T-helper 17 cell (primary cell): ENCODE data around the gene SNCAIP. TPM values are rescaled to one million over a fixed set of nuclear protein-coding genes. Genes with fewer than 3 reads are reported as not detected.

Experiments
- ATAC-seq: fragments of 150-1000 bp; cut with Tn5 transposase; 2 replicates; pipeline ENCODE4 v1.10.0; 2021; ENCODE audit warnings: mild to moderate bottlenecking, moderate library complexity
- DNase-seq, 3 donors: peaks; one replicate each; pipeline versions ENCODE4 v3.0.0 to v3.0.0-alpha.2; 2020 to 2021
- H3K9me3 ChIP-seq: one replicate; pipeline ENCODE4 v1.7.0; 2013; ENCODE audit warnings: low read length, mild to moderate bottlenecking; ENCODE audit not compliant: control insufficient read depth, poor library complexity, severe bottlenecking
- H3K27ac Mint-ChIP-seq: one replicate; pipeline ENCODE4 v1.8.0; 2022; ENCODE audit warnings: mild to moderate bottlenecking, moderate library complexity, mixed read lengths
- H3K27me3 Mint-ChIP-seq: one replicate; pipeline ENCODE4 v1.8.0; 2022; ENCODE audit warnings: mixed read lengths
- H3K36me3 Mint-ChIP-seq: one replicate; pipeline ENCODE4 v1.8.0; 2022; ENCODE audit warnings: low read depth, mixed read lengths
- H3K4me1 Mint-ChIP-seq: one replicate; pipeline ENCODE4 v1.8.0; 2022; ENCODE audit warnings: mild to moderate bottlenecking, mixed read lengths
- H3K4me3 Mint-ChIP-seq: one replicate; pipeline ENCODE4 v1.8.0; 2022; ENCODE audit warnings: mild to moderate bottlenecking, moderate library complexity, mixed read lengths
- total RNA-seq, 4 donors: library from RNA in 2 of 4; stranded (reverse) in 2 of 4; gene quantifications; one replicate each; pipeline ENCODE4 v1.2.3 and lab custom pipeline; 2022 to 2026

Gene SNCAIP
- total RNA-seq, 2 donors from 2014 or later = not detected

- H3K9me3 ChIP-seq = no peaks in the 10 kb centered on the region
- Mint-ChIP-seq H3K36me3 (no peaks in the 10 kb centered on the region), H3K4me1 (no peaks in the 10 kb centered on the region), H3K27me3 (no peaks in the 10 kb centered on the region), H3K27ac (no peak overlapping the region), H3K4me3 (no peak overlapping the region)
- DNase-seq (no peak), ATAC-seq (no peak)
These were observed 196.6 kb downstream of the SNCAIP start for GRCh38 chr5:122508623-122509022.

Other genes starting within 250 kb of the SNCAIP start
- gene LOX, start 234.0 kb upstream of the SNCAIP start, total RNA-seq = under 1 TPM in 1 of 2 donors, not detected in 1; 0.65 TPM
- gene ZNF474, start 182.7 kb upstream of the SNCAIP start, total RNA-seq = under 1 TPM in 1 of 2 donors, not detected in 1; 0.57 TPM